Measurements from ENCODE around the gene UBA7.

Gene UBA7

GRCh38 chr3:49855662-49856061, 41.9 kb upstream of the UBA7 start:
- Histone ChIP-seq H3F3A (ENCODE audit: insufficient read depth) (no peaks in the 10 kb centered on the region), H2AFZ (ENCODE audit: low read depth, low read length, severe bottlenecking) (no peak overlapping the region), H3K27me3 (ENCODE audit: low read length) (no peaks in the 10 kb centered on the region), H3K4me3 (ENCODE audit: insufficient read depth, low read length, poor library complexity, severe bottlenecking) (peak overlapping the region; percentile 82), H4K20me1 (ENCODE audit: low read depth, low read length) (no peaks in the 10 kb centered on the region), H3K9me3 (ENCODE audit: insufficient read depth, low read length) (no peaks in the 10 kb centered on the region), H3K9ac (ENCODE audit: low read length) (peak overlapping the region; percentile 74), H3K27ac (ENCODE audit: low read depth, low read length) (no peak overlapping the region), H3K36me3 (ENCODE audit: low read length) (no peaks in the 10 kb centered on the region), H3K4me2 (ENCODE audit: low read depth, low read length, poor library complexity, severe bottlenecking) (peak overlapping the region; percentile 85), H3K79me2 (ENCODE audit: insufficient read depth, low read length) (peaks cover 29% of the 10 kb centered on the region), H3K9me2 (replicated peaks; ENCODE audit: insufficient read depth, low read length) (no peaks in the 10 kb centered on the region)
- TF ChIP-seq EZH2phosphoT487 (conservative IDR thresholded peaks at IDR 0.05; ENCODE audit: low read length): no peak
- TF ChIP-seq, protein P1, sequence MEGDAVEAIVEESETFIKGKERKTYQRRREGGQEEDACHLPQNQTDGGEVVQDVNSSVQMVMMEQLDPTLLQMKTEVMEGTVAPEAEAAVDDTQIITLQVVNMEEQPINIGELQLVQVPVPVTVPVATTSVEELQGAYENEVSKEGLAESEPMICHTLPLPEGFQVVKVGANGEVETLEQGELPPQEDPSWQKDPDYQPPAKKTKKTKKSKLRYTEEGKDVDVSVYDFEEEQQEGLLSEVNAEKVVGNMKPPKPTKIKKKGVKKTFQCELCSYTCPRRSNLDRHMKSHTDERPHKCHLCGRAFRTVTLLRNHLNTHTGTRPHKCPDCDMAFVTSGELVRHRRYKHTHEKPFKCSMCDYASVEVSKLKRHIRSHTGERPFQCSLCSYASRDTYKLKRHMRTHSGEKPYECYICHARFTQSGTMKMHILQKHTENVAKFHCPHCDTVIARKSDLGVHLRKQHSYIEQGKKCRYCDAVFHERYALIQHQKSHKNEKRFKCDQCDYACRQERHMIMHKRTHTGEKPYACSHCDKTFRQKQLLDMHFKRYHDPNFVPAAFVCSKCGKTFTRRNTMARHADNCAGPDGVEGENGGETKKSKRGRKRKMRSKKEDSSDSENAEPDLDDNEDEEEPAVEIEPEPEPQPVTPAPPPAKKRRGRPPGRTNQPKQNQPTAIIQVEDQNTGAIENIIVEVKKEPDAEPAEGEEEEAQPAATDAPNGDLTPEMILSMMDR (IDR thresholded peaks at IDR 0.05; ENCODE audit: insufficient read depth, low read length, poor library complexity, severe bottlenecking): no peak

- Histone ChIP-seq H3K4me3 (ENCODE audit: insufficient read depth, low read length, poor library complexity, severe bottlenecking) (no peak overlapping the region), H4K20me1 (ENCODE audit: low read depth, low read length) (no peaks in the 10 kb centered on the region), H3K27me3 (ENCODE audit: low read length) (no peaks in the 10 kb centered on the region), H3K36me3 (ENCODE audit: low read length) (no peaks in the 10 kb centered on the region), H2AFZ (ENCODE audit: low read depth, low read length, severe bottlenecking) (no peak overlapping the region), H3K79me2 (ENCODE audit: insufficient read depth, low read length) (0 out of 2 replicates have a peak, but pooled peaks cover 8% of the 10 kb centered on the region), H3K9ac (ENCODE audit: low read length) (no peak overlapping the region), H3K9me2 (replicated peaks; ENCODE audit: insufficient read depth, low read length) (no peaks in the 10 kb centered on the region), H3K9me3 (ENCODE audit: insufficient read depth, low read length) (no peaks in the 10 kb centered on the region), H3F3A (ENCODE audit: insufficient read depth) (no peaks in the 10 kb centered on the region), H3K27ac (ENCODE audit: low read depth, low read length) (no peak overlapping the region), H3K4me2 (ENCODE audit: low read depth, low read length, poor library complexity, severe bottlenecking) (no peak overlapping the region)
- no peak for TF ChIP-seq EZH2phosphoT487 (conservative IDR thresholded peaks at IDR 0.05; ENCODE audit: low read length)
- TF ChIP-seq, protein P1 (IDR thresholded peaks at IDR 0.05; ENCODE audit: insufficient read depth, low read length, poor library complexity, severe bottlenecking): no peak
Observed at GRCh38 chr3:49845694-49846093, 31.9 kb upstream of the UBA7 start.

GRCh38 chr3:49844464-49845183, 30.9 kb upstream of the UBA7 start:
- no peak overlapping the region for H3K27ac ChIP-seq (ENCODE audit: low read depth, low read length)
- H3K36me3 ChIP-seq (ENCODE audit: low read length): no peaks in the 10 kb centered on the region
- no peak for TF ChIP-seq EZH2phosphoT487 (conservative IDR thresholded peaks at IDR 0.05; ENCODE audit: low read length)
- TF ChIP-seq, protein P1 (IDR thresholded peaks at IDR 0.05; ENCODE audit: insufficient read depth, low read length, poor library complexity, severe bottlenecking): no peak
- no peaks in the 10 kb centered on the region for H3K9me3 ChIP-seq (ENCODE audit: insufficient read depth, low read length)
- H3K4me3 ChIP-seq (ENCODE audit: insufficient read depth, low read length, poor library complexity, severe bottlenecking): no peak overlapping the region
- no peaks in the 10 kb centered on the region for H3K9me2 ChIP-seq (replicated peaks; ENCODE audit: insufficient read depth, low read length)
- no peaks in the 10 kb centered on the region for H3K79me2 ChIP-seq (ENCODE audit: insufficient read depth, low read length)
- H2AFZ ChIP-seq (ENCODE audit: low read depth, low read length, severe bottlenecking): no peak overlapping the region
- no peaks in the 10 kb centered on the region for H4K20me1 ChIP-seq (ENCODE audit: low read depth, low read length)
- H3K27me3 ChIP-seq (ENCODE audit: low read length): no peaks in the 10 kb centered on the region
- H3F3A ChIP-seq (ENCODE audit: insufficient read depth): no peaks in the 10 kb centered on the region
- no peak overlapping the region for H3K9ac ChIP-seq (ENCODE audit: low read length)
- H3K4me2 ChIP-seq (ENCODE audit: low read depth, low read length, poor library complexity, severe bottlenecking): no peak overlapping the region

Data from SU-DHL-6 (cell line).